Measurements from ENCODE around the gene CCDC184. TPM values are rescaled to one million over a fixed set of nuclear protein-coding genes. Genes with fewer than 3 reads are reported as not detected.
A peak's percentile ranks its signal among the peaks of the same experiment; 100 is the strongest.

CCDC184 gene
- total and polyA plus RNA-seq, 2 donors (not counting 1 experiment from before 2014, with no cell fraction given) = 0.54 to 1.4 TPM

GRCh38 chr12:48157889-48158370 lies 25.5 kb upstream of the CCDC184 start:
- Histone ChIP-seq H3K36me3 (replicated peaks in 1 of 2; ENCODE audit: control extremely low read depth in 1 of 2, control insufficient read depth in 1 of 2, extremely low read depth in 1 of 2, insufficient read depth in 2 of 2, low read length in 1 of 2) (peaks cover 0 to 2% of the 10 kb centered on the region in 2 experiments), H4K20me1 (ENCODE audit: control insufficient read depth, insufficient read depth, low read length, poor library complexity, severe bottlenecking) (peaks cover 5% of the 10 kb centered on the region), H3K4me3 (ENCODE audit: control extremely low read depth in 1 of 5, extremely low read depth in 1 of 5, insufficient read depth in 1 of 5, low read depth in 2 of 5, low read length in 4 of 5) (peak overlapping the region; percentile 51 to 98 (median 88)), H2AFZ (ENCODE audit: insufficient read depth, low read depth, low read length, poor library complexity, severe bottlenecking) (peak overlapping the region; percentile 99), H3K27ac (ENCODE audit: low read length in 2 of 2) (peak overlapping the region; percentile 67 to 84), H3K4me2 (replicated peaks; ENCODE audit: low read depth, low read length, poor library complexity, severe bottlenecking) (peak overlapping the region; percentile 78), H3K79me2 (ENCODE audit: control insufficient read depth, insufficient read depth, low read length) (peaks cover 30% of the 10 kb centered on the region), H3K27me3 (replicated peaks in 1 of 4; ENCODE audit: control extremely low read depth in 1 of 4, control insufficient read depth in 3 of 4, insufficient read depth in 4 of 4, low read length in 3 of 4) (peaks cover 0 to under 1% (median 0%) of the 10 kb centered on the region in 4 experiments), H3K9ac (ENCODE audit: low read length) (peak overlapping the region; percentile 89), H3K4me1 (ENCODE audit: control insufficient read depth in 2 of 2, insufficient read depth in 2 of 2, low read length in 2 of 2) (peaks cover 14 to 15% of the 10 kb centered on the region in 2 donors), H3K9me3 (ENCODE audit: control extremely low read depth in 1 of 3, control insufficient read depth in 2 of 3, insufficient read depth in 1 of 3, low read length in 2 of 3) (no peaks in the 10 kb centered on the region)
- no CpG with 5 or more reads among the region's 3 CpGs for WGBS (ENCODE audit: insufficient coverage)
- H3K4me3 Mint-ChIP-seq = peak overlapping the region; percentile 99
- no peak for TF ChIP-seq EZH2 (IDR thresholded peaks at IDR 0.05; ENCODE audit: borderline replicate concordance, insufficient read depth, low read depth, low read length, poor library complexity, severe bottlenecking)
- TF ChIP-seq, protein P1, sequence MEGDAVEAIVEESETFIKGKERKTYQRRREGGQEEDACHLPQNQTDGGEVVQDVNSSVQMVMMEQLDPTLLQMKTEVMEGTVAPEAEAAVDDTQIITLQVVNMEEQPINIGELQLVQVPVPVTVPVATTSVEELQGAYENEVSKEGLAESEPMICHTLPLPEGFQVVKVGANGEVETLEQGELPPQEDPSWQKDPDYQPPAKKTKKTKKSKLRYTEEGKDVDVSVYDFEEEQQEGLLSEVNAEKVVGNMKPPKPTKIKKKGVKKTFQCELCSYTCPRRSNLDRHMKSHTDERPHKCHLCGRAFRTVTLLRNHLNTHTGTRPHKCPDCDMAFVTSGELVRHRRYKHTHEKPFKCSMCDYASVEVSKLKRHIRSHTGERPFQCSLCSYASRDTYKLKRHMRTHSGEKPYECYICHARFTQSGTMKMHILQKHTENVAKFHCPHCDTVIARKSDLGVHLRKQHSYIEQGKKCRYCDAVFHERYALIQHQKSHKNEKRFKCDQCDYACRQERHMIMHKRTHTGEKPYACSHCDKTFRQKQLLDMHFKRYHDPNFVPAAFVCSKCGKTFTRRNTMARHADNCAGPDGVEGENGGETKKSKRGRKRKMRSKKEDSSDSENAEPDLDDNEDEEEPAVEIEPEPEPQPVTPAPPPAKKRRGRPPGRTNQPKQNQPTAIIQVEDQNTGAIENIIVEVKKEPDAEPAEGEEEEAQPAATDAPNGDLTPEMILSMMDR (IDR thresholded peaks at IDR 0.05) = no peak
- ChIA-PET POLR2A (interaction anchor here (1.0 to 2.2 kb wide), 4 partner anchors 25 to 52 kb away, joined by 4 to 10 read pairs (median 6); partner anchors contain the start of genes CCDC184, PFKM and SENP1), CTCF (interaction anchor here (1.0 to 3.1 kb wide), 14 partner anchors 9 to 452 kb away, joined by 3 to 28 read pairs (median 6); partner anchors contain the start of genes CCDC184, PFKM, RPAP3 and SENP1)
- peak overlapping the region; percentile 99 for H3K27ac Mint-ChIP-seq
- ATAC-seq (ENCODE audit: low read depth) (no peak), DNase-seq (no peak)
- H3K27me3 Mint-ChIP-seq = peaks cover 2% of the 10 kb centered on the region
- intact Hi-C loops (cut with micrococcal nuclease) = loop anchor here (1.0 to 2.0 kb wide), 6 partner anchors 25 to 451 kb away; partner anchors contain the start of genes CCDC184, PFKM, RPAP3 and SENP1
- H3K9me3 Mint-ChIP-seq (ENCODE audit: insufficient read depth) = no peaks in the 10 kb centered on the region
- peaks cover 21% of the 10 kb centered on the region for H3K4me1 Mint-ChIP-seq

GRCh38 chr12:48160046-48160445 lies 23.4 kb upstream of the CCDC184 start:
- no peaks in the 10 kb centered on the region for H3K9me3 ChIP-seq (ENCODE audit: control extremely low read depth in 1 of 3, control insufficient read depth in 2 of 3, insufficient read depth in 1 of 3, low read length in 2 of 3)
- no peak overlapping the region for H3K27ac Mint-ChIP-seq
- no peak for DNase-seq
- ChIA-PET POLR2A (no interaction called here), CTCF (interaction anchor here (0.6 to 1.7 kb wide), 4 partner anchors 37 to 445 kb away, joined by 3 to 4 read pairs (median 4); partner anchors contain the start of gene SENP1)
- H3K9me3 Mint-ChIP-seq (ENCODE audit: insufficient read depth) = no peaks in the 10 kb centered on the region
- intact Hi-C loops (cut with micrococcal nuclease) = loop anchor here (10.0 kb wide), 2 partner anchors 255 to 325 kb away; partner anchors contain the start of gene VDR
- H3K27ac ChIP-seq (ENCODE audit: low read length in 2 of 2) = no peak overlapping the region
- H3K4me3 Mint-ChIP-seq = no peak overlapping the region
- H3K4me3 ChIP-seq (ENCODE audit: control extremely low read depth in 1 of 5, extremely low read depth in 1 of 5, insufficient read depth in 1 of 5, low read depth in 2 of 5, low read length in 4 of 5) = no peak overlapping the region
- peaks cover 14 to 15% of the 10 kb centered on the region in 2 donors for H3K4me1 ChIP-seq (ENCODE audit: control insufficient read depth in 2 of 2, insufficient read depth in 2 of 2, low read length in 2 of 2)
- H3K79me2 ChIP-seq (ENCODE audit: control insufficient read depth, insufficient read depth, low read length) = peaks cover 16% of the 10 kb centered on the region
- no peaks in the 10 kb centered on the region for H4K20me1 ChIP-seq (ENCODE audit: control insufficient read depth, insufficient read depth, low read length, poor library complexity, severe bottlenecking)
- H3K9ac ChIP-seq (ENCODE audit: low read length) = no peak overlapping the region
- H3K27me3 Mint-ChIP-seq = peaks cover 11% of the 10 kb centered on the region
- no peak for ATAC-seq (ENCODE audit: low read depth)
- no peak overlapping the region for H3K4me2 ChIP-seq (replicated peaks; ENCODE audit: low read depth, low read length, poor library complexity, severe bottlenecking)
- WGBS (ENCODE audit: insufficient coverage) = 55% methylated on average over 5 of the region's 5 CpGs
- peaks cover 0 to 8% (median 0%) of the 10 kb centered on the region in 4 experiments for H3K27me3 ChIP-seq (replicated peaks in 1 of 4; ENCODE audit: control extremely low read depth in 1 of 4, control insufficient read depth in 3 of 4, insufficient read depth in 4 of 4, low read length in 3 of 4)
- no peak for TF ChIP-seq EZH2 (IDR thresholded peaks at IDR 0.05; ENCODE audit: borderline replicate concordance, insufficient read depth, low read depth, low read length, poor library complexity, severe bottlenecking)
- TF ChIP-seq, protein P1 (IDR thresholded peaks at IDR 0.05) = no peak
- no peaks in the 10 kb centered on the region for H3K36me3 ChIP-seq (replicated peaks in 1 of 2; ENCODE audit: control extremely low read depth in 1 of 2, control insufficient read depth in 1 of 2, extremely low read depth in 1 of 2, insufficient read depth in 2 of 2, low read length in 1 of 2)
- H3K4me1 Mint-ChIP-seq = peaks cover 17% of the 10 kb centered on the region
- no peak overlapping the region for H2AFZ ChIP-seq (ENCODE audit: insufficient read depth, low read depth, low read length, poor library complexity, severe bottlenecking)
